ENCODE data around the gene KRTAP10-2. TPM values are rescaled to one million over a fixed set of nuclear protein-coding genes. Genes with fewer than 3 reads are reported as not detected.

KRTAP10-2 gene
- total and polyA plus RNA-seq, 9 of the 15 experiments (the other 6 are each of a cell fraction or from before 2014, with no cell fraction given), result not detected

GRCh38 chr21:44593598-44594405 is 42.5 kb upstream of the KRTAP10-2 start (continued):
- TF ChIP-seq CBX5 (IDR thresholded peaks at IDR 0.05; ENCODE audit: borderline replicate concordance, low read depth) (peak; percentile 31; the same call in 1 of the 2 replicates), RBM39 (optimal IDR thresholded peaks at IDR 0.05; ENCODE audit: low read depth, low read length) (no peak), MTF1 (CRISPR knock-in tag; IDR thresholded peaks at IDR 0.05; ENCODE audit: borderline replicate concordance) (no peak), DACH1 (IDR thresholded peaks at IDR 0.05; ENCODE audit: partially characterized antibody) (no peak), XRCC3 (IDR thresholded peaks at IDR 0.05) (no peak), ELK3 (CRISPR knock-in tag; IDR thresholded peaks at IDR 0.05) (no peak), NEUROD1 (IDR thresholded peaks at IDR 0.05; ENCODE audit: borderline replicate concordance, low read depth, low read length, partially characterized antibody) (no peak), ARID2 (IDR thresholded peaks at IDR 0.05) (no peak), ATF4 (CRISPR knock-in tag; IDR thresholded peaks at IDR 0.05) (no peak), BRD9 (IDR thresholded peaks at IDR 0.05; ENCODE audit: low read depth, partially characterized antibody) (no peak), ZNF232 (CRISPR knock-in tag; IDR thresholded peaks at IDR 0.05) (no peak), STAT5B (CRISPR knock-in tag; IDR thresholded peaks at IDR 0.05) (no peak), YBX1 (IDR thresholded peaks at IDR 0.05) (no peak), ZHX1 (conservative IDR thresholded peaks at IDR 0.05; ENCODE audit: low read length) (no peak), FOXJ2 (tag; IDR thresholded peaks at IDR 0.05) (no peak), KLF1 (tag; IDR thresholded peaks at IDR 0.05) (no peak; the same call in 1 of the 2 replicates), VEZF1 (CRISPR knock-in tag; IDR thresholded peaks at IDR 0.05) (peak; percentile 69), PCBP1 (IDR thresholded peaks at IDR 0.05; ENCODE audit: low read depth, low read length, poor library complexity, severe bottlenecking) (no peak), GTF2E2 (tag; IDR thresholded peaks at IDR 0.05) (no peak; the same call in 1 of the 2 replicates), KAT7 (CRISPR knock-in tag; IDR thresholded peaks at IDR 0.05; ENCODE audit: borderline replicate concordance) (no peak)

All from K562 (cell line).